Cardiac fibroblast (primary cell): Measurements from ENCODE around the gene RENBP.

Experiments
- DNase-seq, 2 donors: peaks; one replicate each; pipeline versions ENCODE4 v3.0.0 to v3.0.0-alpha.2; 2010; ENCODE audit warnings: low read depth in 2 of 2
- H3K4me3 ChIP-seq, 2 donors: replicated peaks in 1 of 2; 1 replicate in 1 of 2; 2 replicates in 1 of 2; pipeline ENCODE4 v1.5.1; 2011; ENCODE audit warnings: low read depth in 2 of 2, low read length in 2 of 2, mild to moderate bottlenecking in 2 of 2, moderate library complexity in 1 of 2
- TF ChIP-seq, protein P1 (sequence below): IDR thresholded peaks from one replicate; pipeline ENCODE4 v1.5.1; 2011; ENCODE audit warnings: low read depth, mild to moderate bottlenecking, low read length, inconsistent platforms

Gene RENBP

DNA sequence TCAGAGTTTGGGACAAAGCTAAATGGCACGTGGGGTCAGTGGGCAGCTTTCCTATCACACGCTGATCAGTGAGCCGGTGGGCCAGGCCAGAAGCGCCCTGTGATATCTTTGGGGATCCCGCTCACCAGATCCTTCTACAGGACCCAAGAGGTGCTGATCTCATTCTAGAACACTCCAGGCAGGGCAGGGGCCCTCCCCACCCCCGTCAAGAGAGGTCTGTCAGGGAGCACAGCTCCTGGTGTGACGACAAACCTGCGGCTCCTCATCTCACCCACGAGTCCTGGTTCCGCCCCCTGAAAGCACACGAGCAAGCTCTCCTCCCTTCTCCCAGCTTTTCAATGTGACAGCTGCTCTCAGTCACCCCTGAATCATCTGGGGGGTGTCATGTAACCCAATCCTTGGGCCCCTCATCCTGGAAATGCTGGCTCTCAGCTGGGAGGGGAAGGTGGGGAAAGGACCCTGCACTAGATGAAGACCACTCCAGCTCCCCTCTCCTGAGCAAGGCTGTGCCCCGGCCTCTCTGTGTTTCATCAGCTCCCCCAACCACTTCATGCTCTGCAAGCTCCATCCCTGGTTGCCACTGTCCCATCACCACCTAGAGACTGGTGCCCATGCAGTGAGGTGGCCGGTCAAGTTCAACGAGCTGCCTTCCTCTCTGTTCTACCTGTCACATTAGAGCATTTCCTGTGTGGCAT is 22.5 kb upstream of the RENBP start:
- H3K4me3 ChIP-seq: no peak overlapping the region
- TF ChIP-seq, protein P1, sequence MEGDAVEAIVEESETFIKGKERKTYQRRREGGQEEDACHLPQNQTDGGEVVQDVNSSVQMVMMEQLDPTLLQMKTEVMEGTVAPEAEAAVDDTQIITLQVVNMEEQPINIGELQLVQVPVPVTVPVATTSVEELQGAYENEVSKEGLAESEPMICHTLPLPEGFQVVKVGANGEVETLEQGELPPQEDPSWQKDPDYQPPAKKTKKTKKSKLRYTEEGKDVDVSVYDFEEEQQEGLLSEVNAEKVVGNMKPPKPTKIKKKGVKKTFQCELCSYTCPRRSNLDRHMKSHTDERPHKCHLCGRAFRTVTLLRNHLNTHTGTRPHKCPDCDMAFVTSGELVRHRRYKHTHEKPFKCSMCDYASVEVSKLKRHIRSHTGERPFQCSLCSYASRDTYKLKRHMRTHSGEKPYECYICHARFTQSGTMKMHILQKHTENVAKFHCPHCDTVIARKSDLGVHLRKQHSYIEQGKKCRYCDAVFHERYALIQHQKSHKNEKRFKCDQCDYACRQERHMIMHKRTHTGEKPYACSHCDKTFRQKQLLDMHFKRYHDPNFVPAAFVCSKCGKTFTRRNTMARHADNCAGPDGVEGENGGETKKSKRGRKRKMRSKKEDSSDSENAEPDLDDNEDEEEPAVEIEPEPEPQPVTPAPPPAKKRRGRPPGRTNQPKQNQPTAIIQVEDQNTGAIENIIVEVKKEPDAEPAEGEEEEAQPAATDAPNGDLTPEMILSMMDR: no peak
- DNase-seq: no peak

DNA sequence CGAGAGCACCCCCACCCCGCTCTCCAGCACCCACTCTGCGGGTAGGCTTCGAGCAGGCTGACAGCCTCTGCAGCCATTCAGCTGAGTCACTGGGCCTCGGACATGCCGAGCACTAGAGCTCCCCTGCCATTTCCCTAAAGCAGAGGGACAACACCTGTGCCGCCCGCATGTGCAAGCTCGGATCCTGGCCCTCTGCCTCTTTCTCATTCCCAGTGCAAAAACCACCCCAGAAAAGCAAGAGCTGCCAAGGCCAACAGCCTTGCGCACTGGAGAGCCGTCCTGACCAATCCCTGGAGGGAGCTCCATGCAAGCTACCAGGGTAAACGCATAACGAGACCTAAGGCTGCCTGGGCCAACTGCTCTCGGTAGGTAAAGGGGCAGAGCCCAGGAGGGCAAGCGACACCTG is 21.8 kb upstream of the RENBP start:
- TF ChIP-seq, protein P1: no peak
- no peak overlapping the region for H3K4me3 ChIP-seq
- peak in 1 of 2 donors; percentile 15 for DNase-seq

DNA sequence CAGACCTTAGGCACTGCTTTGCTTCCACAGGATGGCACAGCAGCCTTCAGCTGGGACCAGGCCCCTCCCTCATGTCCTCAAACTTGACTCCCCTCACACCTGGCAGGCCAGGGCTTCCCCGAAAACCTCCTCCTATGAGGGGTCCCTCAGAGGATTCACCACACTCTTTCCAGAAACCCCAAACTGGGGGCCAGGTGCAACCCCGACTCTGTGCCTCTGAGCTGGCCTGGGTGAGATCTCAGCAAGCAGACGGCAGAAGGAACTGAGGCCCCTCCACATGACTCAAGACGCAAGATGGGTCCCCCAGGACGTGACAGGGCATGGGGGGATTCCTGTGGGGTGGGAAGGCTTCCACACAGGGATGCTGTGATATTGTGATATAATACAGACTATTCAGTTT is 21.0 kb upstream of the RENBP start:
- no peak overlapping the region for H3K4me3 ChIP-seq
- no peak for DNase-seq
- TF ChIP-seq, protein P1: no peak

DNA sequence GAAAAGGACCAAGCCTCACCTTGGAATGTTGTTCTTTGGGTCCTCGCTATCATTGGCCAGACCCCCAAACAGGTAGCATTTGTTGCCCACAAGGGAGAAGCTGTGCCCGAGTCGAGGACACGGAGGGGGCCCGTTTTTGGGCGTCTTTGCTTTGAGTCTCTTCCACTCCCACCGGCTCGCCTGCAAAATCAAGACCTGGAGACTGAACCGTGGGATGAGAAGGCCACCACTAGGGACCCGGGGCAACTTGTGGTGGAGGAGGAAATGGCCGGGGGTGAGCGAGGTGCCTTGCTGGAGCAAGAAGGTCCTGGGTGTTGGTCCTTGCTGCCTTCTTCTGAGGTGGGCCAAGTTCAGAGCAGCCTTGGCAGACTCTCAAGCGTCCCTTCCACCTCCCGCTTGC is 19.7 kb upstream of the RENBP start:
- H3K4me3 ChIP-seq: no peak overlapping the region
- TF ChIP-seq, protein P1: no peak
- no peak for DNase-seq

DNA sequence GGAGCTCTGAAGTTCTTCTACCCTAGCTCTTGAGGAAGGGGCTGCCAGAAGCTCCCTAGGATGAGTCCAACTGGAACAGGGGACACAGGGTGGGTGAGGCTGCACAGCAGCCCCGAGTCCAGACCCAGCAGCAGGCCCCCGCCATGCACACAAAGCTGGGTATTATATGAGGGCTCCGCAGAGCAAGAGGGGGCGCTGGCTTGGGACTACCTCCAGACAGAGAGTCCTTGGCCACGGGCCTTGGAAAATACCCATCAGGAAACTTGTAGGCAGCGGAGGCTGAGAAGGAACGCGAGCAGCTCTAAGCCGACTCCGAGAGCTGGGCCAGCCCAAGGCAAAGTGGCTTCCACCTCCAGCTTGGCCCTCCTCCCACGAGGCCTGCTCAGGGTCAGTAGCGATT is 19.1 kb upstream of the RENBP start:
- no peak overlapping the region for H3K4me3 ChIP-seq
- DNase-seq: no peak
- TF ChIP-seq, protein P1: no peak

DNA sequence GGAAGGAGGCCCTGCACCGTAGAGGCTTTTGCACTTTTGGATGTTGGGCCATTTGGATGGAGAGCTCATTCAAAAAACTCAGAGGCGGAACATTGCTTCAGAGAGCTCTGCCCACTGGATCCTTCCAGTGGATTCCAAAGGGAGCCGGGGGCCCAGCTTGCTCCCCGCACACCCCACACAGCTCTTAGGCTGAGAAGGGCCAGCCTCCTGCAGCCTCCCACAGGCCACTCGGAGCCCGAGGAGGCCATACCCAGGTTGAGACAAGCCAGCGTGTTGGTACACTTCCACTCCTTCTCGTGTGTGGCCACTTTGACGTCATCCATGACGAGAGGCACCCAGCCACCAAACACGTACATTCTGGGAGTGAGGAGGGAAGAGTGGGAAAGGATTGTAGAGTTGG is 16.8 kb upstream of the RENBP start:
- no peak overlapping the region for H3K4me3 ChIP-seq
- DNase-seq: no peak
- TF ChIP-seq, protein P1: no peak

DNA sequence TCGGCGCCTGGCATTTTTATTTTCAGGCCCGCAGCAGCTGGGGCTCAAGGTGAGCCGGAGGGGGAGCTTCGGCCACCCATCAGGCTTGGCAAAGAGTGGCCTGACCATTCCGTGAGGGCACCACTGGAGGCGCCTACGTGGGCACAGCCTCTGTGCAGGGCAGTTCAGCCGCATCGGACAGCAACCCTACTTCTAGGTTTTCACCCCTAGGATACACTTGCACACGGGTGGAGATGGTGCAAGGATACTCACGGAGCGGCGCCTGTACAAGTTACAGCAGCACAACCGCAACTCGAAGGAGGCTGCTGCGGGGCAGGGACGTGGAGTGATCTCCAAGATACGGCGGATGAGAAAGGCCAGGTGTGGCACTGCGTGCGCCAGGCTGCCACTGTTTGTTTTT is 16.3 kb upstream of the RENBP start:
- DNase-seq: no peak
- H3K4me3 ChIP-seq: no peak overlapping the region
- TF ChIP-seq, protein P1: no peak
